Measurements from ENCODE around the gene RBBP7.

The RBBP7 gene

GRCh38 chrX:16797358-16797757 is 72.8 kb downstream of the RBBP7 start:
- H3K36me3 ChIP-seq: peaks cover 4% of the 10 kb centered on the region
- DNase-seq: no peak

GRCh38 chrX:16796298-16796697 is 73.9 kb downstream of the RBBP7 start:
- no peaks in the 10 kb centered on the region for H3K27me3 ChIP-seq
- H3K4me3 ChIP-seq (ENCODE audit: low read depth, low read length): no peak overlapping the region
- H3K4me1 ChIP-seq: no peaks in the 10 kb centered on the region
- H3K9me3 ChIP-seq: no peaks in the 10 kb centered on the region
- TF ChIP-seq, protein P1, sequence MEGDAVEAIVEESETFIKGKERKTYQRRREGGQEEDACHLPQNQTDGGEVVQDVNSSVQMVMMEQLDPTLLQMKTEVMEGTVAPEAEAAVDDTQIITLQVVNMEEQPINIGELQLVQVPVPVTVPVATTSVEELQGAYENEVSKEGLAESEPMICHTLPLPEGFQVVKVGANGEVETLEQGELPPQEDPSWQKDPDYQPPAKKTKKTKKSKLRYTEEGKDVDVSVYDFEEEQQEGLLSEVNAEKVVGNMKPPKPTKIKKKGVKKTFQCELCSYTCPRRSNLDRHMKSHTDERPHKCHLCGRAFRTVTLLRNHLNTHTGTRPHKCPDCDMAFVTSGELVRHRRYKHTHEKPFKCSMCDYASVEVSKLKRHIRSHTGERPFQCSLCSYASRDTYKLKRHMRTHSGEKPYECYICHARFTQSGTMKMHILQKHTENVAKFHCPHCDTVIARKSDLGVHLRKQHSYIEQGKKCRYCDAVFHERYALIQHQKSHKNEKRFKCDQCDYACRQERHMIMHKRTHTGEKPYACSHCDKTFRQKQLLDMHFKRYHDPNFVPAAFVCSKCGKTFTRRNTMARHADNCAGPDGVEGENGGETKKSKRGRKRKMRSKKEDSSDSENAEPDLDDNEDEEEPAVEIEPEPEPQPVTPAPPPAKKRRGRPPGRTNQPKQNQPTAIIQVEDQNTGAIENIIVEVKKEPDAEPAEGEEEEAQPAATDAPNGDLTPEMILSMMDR (IDR thresholded peaks at IDR 0.05; ENCODE audit: low read depth, low read length): no peak
- peaks cover 9% of the 10 kb centered on the region for H3K36me3 ChIP-seq
- DNase-seq: no peak

More at GRCh38 chrX:16797358-16797757, 72.8 kb downstream of the RBBP7 start:
- TF ChIP-seq, protein P1 (IDR thresholded peaks at IDR 0.05; ENCODE audit: low read depth, low read length): no peak
- Histone ChIP-seq H3K27me3 (no peaks in the 10 kb centered on the region), H3K4me1 (no peaks in the 10 kb centered on the region), H3K4me3 (ENCODE audit: low read depth, low read length) (no peak overlapping the region), H3K9me3 (no peaks in the 10 kb centered on the region)

Data from BE2C (cell line).